WTC11 (cell line): ENCODE results near the gene TRAFD1.
"Not testable (repeated sequence)": the region's sequence is repeated elsewhere in the genome, so short reads cannot be mapped to it uniquely, and the experiment has no call there.

ENCODE experiments used
- ESRRA ChIP-seq: sonication (generic); formaldehyde crosslinking; IDR thresholded peaks from 2 replicates; pipeline ENCODE4 v1.8.1; 2022; ENCODE audit warnings: mild to moderate bottlenecking, missing genetic modification reagents, borderline replicate concordance
- FOXK1 ChIP-seq: sonication (generic); formaldehyde crosslinking; IDR thresholded peaks from 2 replicates; pipeline ENCODE4 v1.8.0; 2022; ENCODE audit warnings: mild to moderate bottlenecking, moderate library complexity, missing genetic modification reagents
- JUN ChIP-seq: sonication (generic); formaldehyde crosslinking; IDR thresholded peaks from 2 replicates; pipeline ENCODE4 v1.8.0; 2023; ENCODE audit warnings: mild to moderate bottlenecking, missing genetic modification reagents
- KAT7 ChIP-seq: sonication (generic); formaldehyde crosslinking; IDR thresholded peaks from 2 replicates; pipeline ENCODE4 v1.8.1; 2023; ENCODE audit warnings: missing genetic modification reagents, mild to moderate bottlenecking, borderline replicate concordance
- ZNF232 ChIP-seq: sonication (generic); formaldehyde crosslinking; IDR thresholded peaks from 2 replicates; pipeline ENCODE4 v1.8.0; 2022; ENCODE audit warnings: mild to moderate bottlenecking, missing genetic modification reagents
- TF ChIP-seq, protein P1 (sequence below): sonication (generic); formaldehyde crosslinking; IDR thresholded peaks from 2 replicates; pipeline ENCODE4 v1.8.1; 2023; ENCODE audit warnings: mild to moderate bottlenecking, missing genetic modification reagents, moderate library complexity
- TF ChIP-seq, protein P2 (sequence below): sonication (generic); formaldehyde crosslinking; IDR thresholded peaks from 2 replicates; pipeline ENCODE4 v1.8.0; 2022; ENCODE audit warnings: mild to moderate bottlenecking, missing genetic modification reagents
- TF ChIP-seq, protein P3 (sequence below): fragments of 200-600 bp; IDR thresholded peaks from 2 replicates; pipeline ENCODE4 v1.8.0; 2022; ENCODE audit warnings: antibody characterized with exemption

DNA sequence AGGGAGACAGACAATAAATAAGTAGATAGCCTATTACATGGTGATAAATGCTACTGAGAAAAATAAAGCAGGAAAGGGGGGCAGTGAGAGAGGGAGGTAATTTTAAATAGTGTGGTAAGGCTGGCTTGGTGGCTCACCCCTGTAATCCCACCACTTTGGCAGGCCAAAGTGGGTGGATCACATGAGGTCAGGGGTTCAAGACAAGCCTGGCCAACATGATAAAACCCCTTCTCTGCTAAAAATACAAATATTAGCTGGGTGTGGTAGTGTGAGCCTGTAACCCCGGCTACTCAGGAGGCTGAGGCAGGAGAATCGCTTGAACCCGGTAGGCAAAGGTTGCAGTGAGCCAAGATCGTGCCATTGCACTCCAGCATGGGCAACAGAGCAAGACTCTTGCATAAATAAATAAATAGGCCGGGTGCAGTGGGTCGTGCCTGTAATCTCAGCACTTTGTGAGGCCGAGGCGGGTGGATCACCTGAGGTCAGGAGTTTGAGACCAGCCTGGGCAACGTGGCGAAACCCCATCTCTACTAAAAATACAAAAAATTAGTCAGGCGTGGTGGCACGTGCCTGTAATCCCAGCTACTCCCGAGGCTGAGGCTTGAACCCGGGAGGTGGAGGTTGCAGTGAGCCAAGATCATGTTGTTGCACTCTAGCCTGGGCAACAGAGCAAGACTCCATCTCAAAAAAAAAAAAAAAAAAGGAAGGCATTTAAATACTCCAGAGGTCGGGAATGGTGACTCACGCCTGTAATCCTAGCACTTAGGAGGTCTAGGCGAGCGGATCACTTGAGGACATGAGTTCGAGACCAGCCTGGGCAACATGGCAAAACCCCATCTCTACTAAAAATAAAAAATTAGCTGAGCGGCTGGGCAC is 14.3 kb upstream of the TRAFD1 start:
- TF ChIP-seq, protein P1, sequence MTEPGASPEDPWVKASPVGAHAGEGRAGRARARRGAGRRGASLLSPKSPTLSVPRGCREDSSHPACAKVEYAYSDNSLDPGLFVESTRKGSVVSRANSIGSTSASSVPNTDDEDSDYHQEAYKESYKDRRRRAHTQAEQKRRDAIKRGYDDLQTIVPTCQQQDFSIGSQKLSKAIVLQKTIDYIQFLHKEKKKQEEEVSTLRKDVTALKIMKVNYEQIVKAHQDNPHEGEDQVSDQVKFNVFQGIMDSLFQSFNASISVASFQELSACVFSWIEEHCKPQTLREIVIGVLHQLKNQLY: not testable (repeated sequence)
- TF ChIP-seq KAT7, JUN, ESRRA, FOXK1, ZNF232 (CRISPR knock-in tag): not testable (repeated sequence)
- TF ChIP-seq, protein P2, sequence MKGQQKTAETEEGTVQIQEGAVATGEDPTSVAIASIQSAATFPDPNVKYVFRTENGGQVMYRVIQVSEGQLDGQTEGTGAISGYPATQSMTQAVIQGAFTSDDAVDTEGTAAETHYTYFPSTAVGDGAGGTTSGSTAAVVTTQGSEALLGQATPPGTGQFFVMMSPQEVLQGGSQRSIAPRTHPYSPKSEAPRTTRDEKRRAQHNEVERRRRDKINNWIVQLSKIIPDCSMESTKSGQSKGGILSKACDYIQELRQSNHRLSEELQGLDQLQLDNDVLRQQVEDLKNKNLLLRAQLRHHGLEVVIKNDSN (CRISPR knock-in tag): not testable (repeated sequence)
- TF ChIP-seq, protein P3, sequence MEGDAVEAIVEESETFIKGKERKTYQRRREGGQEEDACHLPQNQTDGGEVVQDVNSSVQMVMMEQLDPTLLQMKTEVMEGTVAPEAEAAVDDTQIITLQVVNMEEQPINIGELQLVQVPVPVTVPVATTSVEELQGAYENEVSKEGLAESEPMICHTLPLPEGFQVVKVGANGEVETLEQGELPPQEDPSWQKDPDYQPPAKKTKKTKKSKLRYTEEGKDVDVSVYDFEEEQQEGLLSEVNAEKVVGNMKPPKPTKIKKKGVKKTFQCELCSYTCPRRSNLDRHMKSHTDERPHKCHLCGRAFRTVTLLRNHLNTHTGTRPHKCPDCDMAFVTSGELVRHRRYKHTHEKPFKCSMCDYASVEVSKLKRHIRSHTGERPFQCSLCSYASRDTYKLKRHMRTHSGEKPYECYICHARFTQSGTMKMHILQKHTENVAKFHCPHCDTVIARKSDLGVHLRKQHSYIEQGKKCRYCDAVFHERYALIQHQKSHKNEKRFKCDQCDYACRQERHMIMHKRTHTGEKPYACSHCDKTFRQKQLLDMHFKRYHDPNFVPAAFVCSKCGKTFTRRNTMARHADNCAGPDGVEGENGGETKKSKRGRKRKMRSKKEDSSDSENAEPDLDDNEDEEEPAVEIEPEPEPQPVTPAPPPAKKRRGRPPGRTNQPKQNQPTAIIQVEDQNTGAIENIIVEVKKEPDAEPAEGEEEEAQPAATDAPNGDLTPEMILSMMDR: not testable (repeated sequence)
